Superior temporal gyrus (tissue), 1 donor: ENCODE results near the gene DNAJC7.
"Not testable (repeated sequence)": the region's sequence is repeated elsewhere in the genome, so short reads cannot be mapped to it uniquely, and the experiment has no call there.

ENCODE experiments used
- DNase-seq: peaks from one replicate; pipeline ENCODE4 v3.0.0-alpha.2; 2016; ENCODE audit errors: extremely low spot score

Gene DNAJC7

GRCh38 chr17:42010898-42011516, 6.2 kb downstream of the DNAJC7 start:
- peak; percentile 45 for DNase-seq

GRCh38 chr17:42010266-42010680, 7.0 kb downstream of the DNAJC7 start:
- not testable (repeated sequence) for DNase-seq

- peak; percentile 87 for DNase-seq
These were observed 8.1 kb downstream of the DNAJC7 start for GRCh38 chr17:42009170-42009569.

- DNase-seq = peak; percentile 47
These were observed 12.1 kb downstream of the DNAJC7 start for GRCh38 chr17:42005166-42005565.

GRCh38 chr17:42002792-42003301, 14.4 kb downstream of the DNAJC7 start:
- DNase-seq = peak; percentile 80

GRCh38 chr17:42002175-42002791, 15.0 kb downstream of the DNAJC7 start:
- no peak for DNase-seq

- no peak for DNase-seq
These were observed 15.5 kb downstream of the DNAJC7 start for GRCh38 chr17:42001729-42002128.

GRCh38 chr17:42000413-42001133, 16.7 kb downstream of the DNAJC7 start:
- no peak for DNase-seq

GRCh38 chr17:41998497-41998896, 18.7 kb downstream of the DNAJC7 start:
- no peak for DNase-seq

GRCh38 chr17:41996855-41997164, 20.4 kb downstream of the DNAJC7 start:
- DNase-seq = no peak

- peak; percentile 90 for DNase-seq
These were observed 24.7 kb downstream of the DNAJC7 start for GRCh38 chr17:41992576-41992975.

GRCh38 chr17:41989702-41990419, 27.4 kb downstream of the DNAJC7 start:
- DNase-seq = no peak

GRCh38 chr17:41988418-41988817, 28.8 kb downstream of the DNAJC7 start:
- no peak for DNase-seq

GRCh38 chr17:41987642-41988041, 29.6 kb downstream of the DNAJC7 start:
- DNase-seq = no peak

- DNase-seq = peak; percentile 61
These were observed 30.6 kb downstream of the DNAJC7 start for GRCh38 chr17:41986634-41987033.

- DNase-seq = no peak
These were observed 31.3 kb downstream of the DNAJC7 start for GRCh38 chr17:41985919-41986318.

GRCh38 chr17:41984454-41984853, 32.8 kb downstream of the DNAJC7 start:
- DNase-seq = no peak

GRCh38 chr17:41982026-41982760, 35.0 kb downstream of the DNAJC7 start:
- DNase-seq = no peak

GRCh38 chr17:41977991-41978390, 39.2 kb downstream of the DNAJC7 start:
- DNase-seq = no peak

- peak; percentile 37 for DNase-seq
These were observed 41.0 kb downstream of the DNAJC7 start for GRCh38 chr17:41976142-41976768.
